Right lobe of liver (tissue), 4 donors: ENCODE measurements around the gene POLR3B.

Experiments
- POLR2A ChIP-seq: fragments of 450-650 bp; IDR thresholded peaks from one replicate; pipeline ENCODE4 v1.6.1; 2017; ENCODE audit warnings: antibody characterized with exemption, mild to moderate bottlenecking
- TF ChIP-seq, protein P1 (sequence below), 4 donors: fragments of 200-600 bp in 3 of 4; fragments of 450-650 bp in 1 of 4; IDR thresholded peaks; one replicate each; pipeline versions ENCODE4 v1.5.1 to v1.8.0; 2016 to 2022; ENCODE audit warnings: antibody characterized with exemption in 4 of 4, mild to moderate bottlenecking in 2 of 4
- donor health status: DM: no; HTN: no; CAD: no.
- donor health status: DM: no; HTN: no; CAD: no.
- donor health status: DM: no; HTN: yes; CAD: no.

DNA sequence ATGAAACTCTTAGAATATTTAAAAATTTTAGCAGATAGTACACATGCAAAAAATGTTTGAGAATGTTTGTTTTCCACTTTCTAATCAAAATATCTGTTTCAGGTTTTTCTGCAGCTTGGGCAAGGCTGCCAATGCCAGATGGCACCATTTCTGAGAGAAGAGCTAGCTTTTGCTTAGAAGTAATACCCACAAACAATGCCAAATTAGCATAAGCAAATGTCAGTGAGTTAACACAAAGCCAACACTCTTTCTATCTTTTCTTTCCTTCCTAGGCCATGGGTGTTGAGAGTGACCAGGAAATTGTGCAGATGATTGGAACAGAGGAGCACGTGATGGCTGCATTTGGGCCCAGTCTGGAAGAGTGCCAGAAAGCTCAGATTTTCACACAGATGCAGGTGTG is 35.2 kb downstream of the POLR3B start:
- TF ChIP-seq, protein P1, sequence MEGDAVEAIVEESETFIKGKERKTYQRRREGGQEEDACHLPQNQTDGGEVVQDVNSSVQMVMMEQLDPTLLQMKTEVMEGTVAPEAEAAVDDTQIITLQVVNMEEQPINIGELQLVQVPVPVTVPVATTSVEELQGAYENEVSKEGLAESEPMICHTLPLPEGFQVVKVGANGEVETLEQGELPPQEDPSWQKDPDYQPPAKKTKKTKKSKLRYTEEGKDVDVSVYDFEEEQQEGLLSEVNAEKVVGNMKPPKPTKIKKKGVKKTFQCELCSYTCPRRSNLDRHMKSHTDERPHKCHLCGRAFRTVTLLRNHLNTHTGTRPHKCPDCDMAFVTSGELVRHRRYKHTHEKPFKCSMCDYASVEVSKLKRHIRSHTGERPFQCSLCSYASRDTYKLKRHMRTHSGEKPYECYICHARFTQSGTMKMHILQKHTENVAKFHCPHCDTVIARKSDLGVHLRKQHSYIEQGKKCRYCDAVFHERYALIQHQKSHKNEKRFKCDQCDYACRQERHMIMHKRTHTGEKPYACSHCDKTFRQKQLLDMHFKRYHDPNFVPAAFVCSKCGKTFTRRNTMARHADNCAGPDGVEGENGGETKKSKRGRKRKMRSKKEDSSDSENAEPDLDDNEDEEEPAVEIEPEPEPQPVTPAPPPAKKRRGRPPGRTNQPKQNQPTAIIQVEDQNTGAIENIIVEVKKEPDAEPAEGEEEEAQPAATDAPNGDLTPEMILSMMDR (IDR thresholded peaks at IDR 0.05) = no peak
- TF ChIP-seq POLR2A = no peak
